ENCODE data around the gene GSTA3. TPM values are rescaled to one million over a fixed set of nuclear protein-coding genes. Genes with fewer than 3 reads are reported as not detected.
"Not testable (repeated sequence)": the region's sequence is repeated elsewhere in the genome, so short reads cannot be mapped to it uniquely, and the experiment has no call there.

GSTA3 gene
- total RNA-seq, 2 experiments from 2014 or later = not detected

DNA sequence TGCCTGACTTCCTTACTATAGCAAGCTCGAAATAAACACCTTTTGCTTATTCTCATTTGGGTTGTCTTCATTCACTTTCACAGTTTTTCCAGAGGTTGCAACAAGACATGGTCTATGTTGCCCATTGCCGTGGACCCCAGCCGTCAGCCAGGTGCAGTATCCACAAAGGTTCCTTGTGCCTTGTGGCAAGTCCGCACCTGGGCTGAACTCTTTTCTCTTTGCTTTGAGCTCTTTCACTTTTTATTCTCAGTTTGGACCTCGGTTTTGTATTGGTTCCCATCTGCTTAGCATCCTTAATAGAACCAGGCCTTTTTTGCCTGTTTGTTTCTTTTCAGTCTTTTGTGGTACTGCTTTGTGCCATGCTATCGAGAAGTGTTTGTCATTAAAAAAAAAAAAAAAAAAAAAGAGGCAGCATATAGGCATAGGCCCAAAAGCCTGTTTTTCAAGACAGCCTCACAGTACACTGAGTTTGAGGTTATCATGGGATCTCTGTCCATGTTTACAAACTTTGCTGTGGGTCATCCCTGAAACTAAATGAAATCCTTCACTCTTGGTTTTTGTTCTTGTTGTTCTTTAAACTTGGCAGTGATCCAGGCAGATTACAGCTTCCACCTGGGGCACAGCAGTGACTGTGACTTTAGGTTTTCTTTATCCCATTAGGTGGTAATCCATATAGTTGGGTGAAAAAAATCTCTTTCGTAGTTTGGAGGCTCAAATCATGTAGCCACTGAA lies 33.3 kb downstream of the GSTA3 start:
- CTCF ChIA-PET = interaction anchor here (1.1 to 1.3 kb wide), 2 partner anchors 45 to 195 kb away, joined by 3 read pairs; no protein-coding TSS in a partner anchor

DNA sequence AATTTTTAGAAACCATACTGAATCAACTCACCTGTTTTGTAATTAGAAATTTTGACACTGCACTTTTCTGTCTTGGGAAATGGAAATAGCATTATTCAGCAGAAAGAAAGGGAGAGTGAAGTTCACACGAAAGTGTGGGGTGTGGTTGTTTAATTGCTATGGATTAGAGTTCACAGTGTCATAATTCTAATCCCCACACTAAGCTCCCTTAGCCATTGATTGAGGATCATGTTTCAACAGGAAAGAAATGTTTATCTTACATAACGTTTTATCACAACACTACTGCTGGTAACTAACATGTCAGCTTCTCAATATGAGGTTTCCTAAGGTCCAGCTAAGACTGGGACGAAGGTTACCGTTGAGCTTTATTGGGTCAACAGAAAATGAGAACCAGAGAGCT lies 37.5 kb downstream of the GSTA3 start:
- Mint-ChIP-seq H3K27me3 (peaks cover 4% of the 10 kb centered on the region), H3K4me3 (no peak overlapping the region), H3K27ac (no peak overlapping the region), H3K9me3 (no peaks in the 10 kb centered on the region), H3K4me1 (ENCODE audit: low read depth) (no peaks in the 10 kb centered on the region), H3K36me3 (ENCODE audit: low read depth) (no peaks in the 10 kb centered on the region)
- TF ChIP-seq, protein P1, sequence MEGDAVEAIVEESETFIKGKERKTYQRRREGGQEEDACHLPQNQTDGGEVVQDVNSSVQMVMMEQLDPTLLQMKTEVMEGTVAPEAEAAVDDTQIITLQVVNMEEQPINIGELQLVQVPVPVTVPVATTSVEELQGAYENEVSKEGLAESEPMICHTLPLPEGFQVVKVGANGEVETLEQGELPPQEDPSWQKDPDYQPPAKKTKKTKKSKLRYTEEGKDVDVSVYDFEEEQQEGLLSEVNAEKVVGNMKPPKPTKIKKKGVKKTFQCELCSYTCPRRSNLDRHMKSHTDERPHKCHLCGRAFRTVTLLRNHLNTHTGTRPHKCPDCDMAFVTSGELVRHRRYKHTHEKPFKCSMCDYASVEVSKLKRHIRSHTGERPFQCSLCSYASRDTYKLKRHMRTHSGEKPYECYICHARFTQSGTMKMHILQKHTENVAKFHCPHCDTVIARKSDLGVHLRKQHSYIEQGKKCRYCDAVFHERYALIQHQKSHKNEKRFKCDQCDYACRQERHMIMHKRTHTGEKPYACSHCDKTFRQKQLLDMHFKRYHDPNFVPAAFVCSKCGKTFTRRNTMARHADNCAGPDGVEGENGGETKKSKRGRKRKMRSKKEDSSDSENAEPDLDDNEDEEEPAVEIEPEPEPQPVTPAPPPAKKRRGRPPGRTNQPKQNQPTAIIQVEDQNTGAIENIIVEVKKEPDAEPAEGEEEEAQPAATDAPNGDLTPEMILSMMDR (IDR thresholded peaks at IDR 0.05) = no peak
- ChIA-PET POLR2A (no interaction called here), CTCF (no interaction called here)
- intact Hi-C loops (cut with micrococcal nuclease) = no loop called here
- DNase-seq (no peak), ATAC-seq (no peak)

More for the DNA sequence above, 33.3 kb downstream of the GSTA3 start:
- H3K4me1 Mint-ChIP-seq (ENCODE audit: low read depth) = no peaks in the 10 kb centered on the region
- intact Hi-C loops (cut with micrococcal nuclease) = no loop called here
- POLR2A ChIA-PET = no interaction called here
- no peak for ATAC-seq
- no peak overlapping the region for H3K4me3 Mint-ChIP-seq
- no peaks in the 10 kb centered on the region for H3K36me3 Mint-ChIP-seq (ENCODE audit: low read depth)
- H3K27ac Mint-ChIP-seq = no peak overlapping the region
- H3K9me3 Mint-ChIP-seq = no peaks in the 10 kb centered on the region
- H3K27me3 Mint-ChIP-seq = peaks cover 4% of the 10 kb centered on the region
- DNase-seq = no peak
- TF ChIP-seq, protein P1 (IDR thresholded peaks at IDR 0.05) = no peak

DNA sequence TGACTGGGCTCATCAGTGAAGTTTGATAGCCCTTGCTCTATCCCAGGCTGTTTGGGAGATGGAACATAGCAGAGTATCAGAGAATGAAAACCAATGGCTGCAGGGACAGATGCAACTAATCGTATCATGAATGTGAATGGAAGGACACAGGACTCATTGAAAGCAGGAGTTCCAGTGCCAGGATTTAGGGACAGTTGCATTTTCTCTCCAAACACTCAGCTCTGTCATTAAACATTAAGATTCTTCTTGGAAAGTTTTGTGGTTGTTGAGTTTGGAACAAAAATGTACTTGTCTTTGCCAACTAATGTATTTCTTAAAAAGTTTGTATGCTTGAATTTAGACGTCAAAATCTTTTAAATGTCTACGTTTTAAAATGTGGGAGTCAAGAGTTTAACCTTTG lies 37.9 kb downstream of the GSTA3 start:
- Mint-ChIP-seq H3K36me3 (ENCODE audit: low read depth) (no peaks in the 10 kb centered on the region), H3K4me1 (ENCODE audit: low read depth) (no peaks in the 10 kb centered on the region), H3K27ac (no peak overlapping the region), H3K27me3 (peaks cover 4% of the 10 kb centered on the region), H3K9me3 (no peaks in the 10 kb centered on the region), H3K4me3 (no peak overlapping the region)
- ATAC-seq (no peak), DNase-seq (no peak)
- ChIA-PET POLR2A (no interaction called here), CTCF (no interaction called here)
- TF ChIP-seq, protein P1 (IDR thresholded peaks at IDR 0.05) = no peak
- intact Hi-C loops (cut with micrococcal nuclease) = no loop called here

DNA sequence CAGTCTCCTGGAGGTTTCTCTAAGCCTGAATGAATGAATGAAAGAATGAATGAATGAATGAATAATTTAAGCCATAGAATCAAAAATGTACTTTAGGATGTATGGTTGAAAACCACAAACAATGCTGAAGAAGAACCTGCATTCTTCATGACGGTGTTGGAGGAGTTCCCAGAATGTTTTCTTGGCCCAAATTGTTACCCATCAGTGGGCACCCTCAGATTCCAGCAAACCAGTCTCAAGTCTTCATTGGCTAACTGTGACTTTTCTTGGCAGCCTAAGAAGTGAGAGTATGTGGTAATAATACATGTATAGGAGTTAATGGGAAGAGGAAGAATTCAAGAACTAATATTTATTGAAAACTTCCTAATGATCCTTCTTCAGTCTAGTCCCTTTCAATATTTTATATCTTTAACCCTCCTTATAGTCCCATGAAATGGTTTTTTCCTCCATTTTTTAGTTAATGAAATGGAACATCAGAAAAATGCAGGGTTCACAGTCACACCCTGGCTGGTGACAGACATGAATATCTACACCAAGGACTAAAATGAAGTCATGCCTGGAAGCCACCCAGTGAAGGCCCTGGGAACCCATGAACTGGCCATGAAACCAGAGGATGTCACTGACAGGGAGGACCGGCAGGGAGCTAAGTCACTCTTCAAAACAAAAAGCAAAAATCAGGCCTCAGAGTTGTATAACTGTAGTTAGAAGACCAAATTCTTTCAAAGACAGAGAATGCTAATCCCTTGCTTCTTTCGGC lies 39.0 kb downstream of the GSTA3 start:
- DNase-seq; H3K27me3 Mint-ChIP-seq; CTCF ChIA-PET; intact Hi-C loops (cut with micrococcal nuclease); ATAC-seq; H3K4me3 Mint-ChIP-seq; H3K36me3 Mint-ChIP-seq (ENCODE audit: low read depth); POLR2A ChIA-PET; H3K27ac Mint-ChIP-seq; H3K9me3 Mint-ChIP-seq; H3K4me1 Mint-ChIP-seq (ENCODE audit: low read depth): not testable (repeated sequence)

DNA sequence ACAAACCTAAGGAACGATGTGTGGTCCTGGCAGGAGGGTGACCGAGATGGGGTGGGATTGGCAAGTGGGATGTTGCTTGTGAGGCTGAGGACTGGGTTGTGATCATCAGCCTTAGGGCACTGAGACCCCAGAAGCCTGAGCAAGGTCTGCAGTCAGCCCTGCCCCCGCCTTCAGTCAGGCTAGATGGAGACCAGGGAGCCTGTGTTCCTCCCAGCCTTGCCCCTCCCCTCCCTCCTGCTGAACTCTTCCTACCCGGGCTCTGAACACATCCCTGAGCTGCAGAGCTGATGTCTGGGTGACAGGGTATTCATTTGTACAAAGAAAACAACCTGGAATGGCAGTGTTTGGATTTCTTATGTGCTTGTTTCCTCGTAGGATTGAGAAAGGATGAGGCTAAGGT lies 40.6 kb downstream of the GSTA3 start:
- H3K4me3 Mint-ChIP-seq; H3K27ac Mint-ChIP-seq; H3K9me3 Mint-ChIP-seq; CTCF ChIA-PET; H3K4me1 Mint-ChIP-seq (ENCODE audit: low read depth); DNase-seq; intact Hi-C loops (cut with micrococcal nuclease); H3K36me3 Mint-ChIP-seq (ENCODE audit: low read depth); ATAC-seq; POLR2A ChIA-PET: not testable (repeated sequence)
- H3K27me3 Mint-ChIP-seq = peaks cover 12% of the 10 kb centered on the region

DNA sequence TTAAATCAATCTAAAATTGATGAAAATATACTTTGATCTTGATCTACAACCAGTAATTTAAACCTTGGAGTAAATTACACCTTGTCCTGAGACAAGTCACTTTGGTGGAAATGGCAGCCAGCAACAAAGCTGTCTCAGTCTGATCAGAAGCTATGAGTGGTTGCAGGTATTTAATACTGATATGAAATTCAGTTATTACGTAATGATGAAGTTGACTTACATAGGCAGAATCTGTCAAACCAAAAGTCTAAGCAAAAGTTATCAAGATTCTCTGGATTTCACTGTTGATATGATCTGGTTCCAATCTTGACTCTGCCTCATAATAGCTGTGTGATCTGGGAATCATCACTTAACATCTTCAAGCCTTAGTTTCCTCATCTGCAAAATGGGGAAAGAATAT lies 41.3 kb downstream of the GSTA3 start:
- intact Hi-C loops (cut with micrococcal nuclease) = no loop called here
- TF ChIP-seq, protein P1 (IDR thresholded peaks at IDR 0.05) = no peak
- Mint-ChIP-seq H3K27ac (no peak overlapping the region), H3K4me1 (ENCODE audit: low read depth) (no peaks in the 10 kb centered on the region), H3K9me3 (no peaks in the 10 kb centered on the region), H3K4me3 (no peak overlapping the region), H3K27me3 (peaks cover 8% of the 10 kb centered on the region), H3K36me3 (ENCODE audit: low read depth) (no peaks in the 10 kb centered on the region)
- CTCF ChIA-PET = no interaction called here
- ATAC-seq = no peak
- no peak for DNase-seq
- POLR2A ChIA-PET = no interaction called here

DNA sequence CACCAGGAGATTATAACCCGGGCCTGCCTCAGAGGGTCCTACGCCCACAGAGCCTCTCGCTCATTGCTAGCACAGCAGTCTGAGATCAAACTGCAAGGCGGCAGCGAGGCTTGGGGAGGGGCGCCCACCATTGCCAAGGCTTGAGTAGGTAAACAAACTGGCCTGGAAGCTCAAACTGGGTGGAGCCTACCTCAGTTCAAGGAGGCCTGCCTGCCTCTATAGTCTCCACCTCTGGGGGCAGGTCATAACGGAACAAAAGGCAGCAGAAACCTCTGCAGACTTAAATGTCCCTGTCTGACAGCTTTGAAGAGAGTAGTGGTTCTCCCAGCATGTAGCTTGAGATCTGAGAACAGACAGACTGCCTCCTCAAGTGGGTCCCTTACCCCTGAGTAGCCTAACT lies 48.3 kb downstream of the GSTA3 start:
- H3K27me3 Mint-ChIP-seq = peaks cover 29% of the 10 kb centered on the region
- DNase-seq; intact Hi-C loops (cut with micrococcal nuclease); H3K4me1 Mint-ChIP-seq (ENCODE audit: low read depth); H3K36me3 Mint-ChIP-seq (ENCODE audit: low read depth); POLR2A ChIA-PET; ATAC-seq; H3K9me3 Mint-ChIP-seq; H3K4me3 Mint-ChIP-seq; H3K27ac Mint-ChIP-seq: not testable (repeated sequence)
- CTCF ChIA-PET = interaction anchor here (1.2 kb wide), 1 partner anchor 134 kb away, joined by 3 read pairs; the partner anchor contains the start of gene GSTA4
